HG03469 (cell line): ENCODE results near the gene CYP3A7.
"Not testable (repeated sequence)": the region's sequence is repeated elsewhere in the genome, so short reads cannot be mapped to it uniquely, and the experiment has no call there.

Source experiments
- ATAC-seq: cut with Tn5 transposase; IDR thresholded peaks from one replicate; pipeline ENCODE4 v1.9.1; 2021; ENCODE audit warnings: mild to moderate bottlenecking, moderate library complexity, moderate number of reproducible peaks; ENCODE audit not compliant: unreplicated experiment

Gene CYP3A7

DNA sequence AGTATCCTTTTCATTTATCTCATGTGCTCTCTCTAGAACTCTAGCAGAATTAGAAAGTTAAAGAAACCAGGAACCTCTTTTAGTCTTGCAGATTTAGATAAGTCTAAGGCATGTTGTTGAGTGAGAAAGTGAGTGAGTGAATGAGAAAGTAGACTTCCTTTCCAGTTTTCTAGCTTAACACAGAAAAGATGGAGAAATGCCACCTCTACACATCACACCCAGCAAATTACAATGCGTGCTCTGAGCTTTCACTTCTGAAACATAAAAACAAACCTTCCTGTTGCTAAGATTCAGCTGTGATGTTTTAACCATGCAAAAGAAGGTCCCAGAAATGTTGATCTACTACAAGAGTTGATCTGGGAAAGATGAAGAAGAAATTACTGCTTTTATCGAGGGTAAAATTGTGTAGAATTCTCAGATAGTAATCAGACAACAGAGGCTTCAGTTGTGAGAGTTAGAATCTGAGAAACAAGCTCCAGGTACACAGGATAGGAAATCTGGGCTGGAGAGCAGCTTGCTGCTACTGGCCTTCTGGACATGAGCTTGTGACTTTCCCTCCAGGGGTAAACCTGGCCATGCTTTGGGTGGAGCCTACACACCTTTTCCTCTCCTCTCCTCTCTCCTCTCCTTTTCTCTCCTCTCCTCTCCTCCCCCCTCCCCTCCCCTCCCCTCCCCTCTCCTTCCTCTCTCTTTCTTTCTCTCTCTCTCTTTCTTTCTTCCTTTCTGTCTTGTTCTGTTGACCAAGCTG lies 59.8 kb downstream of the CYP3A7 start:
- no peak for ATAC-seq

- no peak for ATAC-seq
Observed at GRCh38 chr7:99672573-99672972, 62.4 kb downstream of the CYP3A7 start.

GRCh38 chr7:99669782-99670181 lies 65.2 kb downstream of the CYP3A7 start:
- no peak for ATAC-seq

- no peak for ATAC-seq
Observed at GRCh38 chr7:99668541-99668940, 66.5 kb downstream of the CYP3A7 start.

GRCh38 chr7:99667179-99667578 lies 67.8 kb downstream of the CYP3A7 start:
- ATAC-seq, result no peak

GRCh38 chr7:99666013-99666395 lies 69.0 kb downstream of the CYP3A7 start:
- no peak for ATAC-seq

DNA sequence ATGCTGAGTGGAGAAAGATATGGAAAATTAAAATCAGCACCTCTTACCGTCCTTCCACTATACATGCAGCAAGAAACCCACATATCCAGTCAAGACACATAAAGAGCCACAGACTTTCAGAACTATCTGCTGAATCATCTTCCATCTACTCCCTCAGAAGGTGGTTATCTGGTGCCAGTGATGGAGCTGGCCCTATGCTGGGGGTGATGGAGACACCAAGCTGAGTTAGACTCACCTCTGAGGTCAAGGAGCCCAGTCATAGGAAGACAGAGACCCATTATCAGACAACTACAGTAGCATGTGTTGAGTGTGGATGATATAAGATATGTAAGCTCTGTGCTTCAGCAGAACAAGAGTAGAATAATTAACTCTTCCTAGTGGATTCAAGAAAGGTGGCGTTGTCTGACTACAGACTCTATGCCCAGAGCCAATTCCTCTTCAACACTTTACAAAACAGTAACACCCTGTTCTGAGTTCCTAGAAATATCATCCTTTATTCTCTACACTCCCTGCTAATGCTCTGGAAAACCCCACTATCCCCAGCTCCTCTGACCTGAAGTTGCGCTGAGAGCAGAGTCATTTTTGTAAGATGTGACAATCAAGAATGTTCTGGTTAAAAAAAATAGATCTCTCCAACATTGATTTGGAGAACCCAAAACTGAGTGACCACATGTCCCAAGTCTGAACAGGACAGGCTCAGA lies 69.5 kb downstream of the CYP3A7 start:
- ATAC-seq, result no peak

DNA sequence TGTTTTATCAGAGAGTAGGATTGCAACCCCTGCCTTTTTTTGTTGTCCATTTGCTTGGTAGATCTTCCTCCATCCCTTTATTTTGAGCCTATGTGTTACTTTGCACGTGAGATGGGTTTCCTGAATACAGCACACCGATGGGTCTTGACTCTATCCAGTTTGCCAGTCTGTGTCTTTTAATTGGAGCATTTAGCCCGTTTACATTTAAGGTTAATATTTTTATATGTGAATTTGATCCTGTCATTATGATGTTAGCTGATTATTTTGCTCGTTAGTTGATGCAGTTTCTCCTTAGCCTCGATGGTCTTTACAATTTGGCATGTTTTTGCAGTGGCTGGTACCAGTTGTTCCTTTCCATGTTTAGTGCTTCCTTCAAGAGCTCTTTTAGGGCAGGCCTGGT lies 77.1 kb downstream of the CYP3A7 start:
- not testable (repeated sequence) for ATAC-seq
